Suprapubic skin (tissue), 4 donors: Measurements from ENCODE around the gene TANGO2.

Source experiments
- CTCF ChIP-seq, 2 donors: fragments of 200-600 bp in 1 of 2; fragments of 450-650 bp in 1 of 2; sonication (generic) in 1 of 2; IDR thresholded peaks; one replicate each; pipeline ENCODE4 v1.5.1; 2016 to 2019; ENCODE audit warnings: antibody characterized with exemption in 2 of 2, mild to moderate bottlenecking in 1 of 2, moderate library complexity in 1 of 2
- EP300 ChIP-seq: sonication (generic); formaldehyde crosslinking; IDR thresholded peaks from one replicate; pipeline ENCODE4 v1.6.1; 2017; ENCODE audit warnings: antibody characterized with exemption
- POLR2AphosphoS5 ChIP-seq, 3 donors: sonication (generic); formaldehyde crosslinking; IDR thresholded peaks; one replicate each; pipeline ENCODE4 v1.6.1; 2017; ENCODE audit warnings: antibody characterized with exemption in 3 of 3

- TF ChIP-seq CTCF (IDR thresholded peaks at IDR 0.05) (no peak), EP300 (no peak), POLR2AphosphoS5 (IDR thresholded peaks at IDR 0.05) (no peak)
Measured at GRCh38 chr22:19986410-19987341, 34.2 kb upstream of the TANGO2 start.
